Activated T-cell treated with anti-CD3 and anti-CD28 coated beads, Interleukin-2, amount 50 U/mL, for 72 hours (primary cell): ENCODE measurements around the gene PRKCE. TPM values are rescaled to one million over a fixed set of nuclear protein-coding genes. Genes with fewer than 3 reads are reported as not detected.

ENCODE experiments used
- ATAC-seq, 2 donors: fragments of 150-1000 bp; cut with Tn5 transposase; replicated peaks in 1 of 2; 2 replicates each; pipeline ENCODE4 v1.10.0; 2021; ENCODE audit warnings: moderate library complexity in 2 of 2, mild to moderate bottlenecking in 1 of 2
- DNase-seq, 2 donors: peaks; one replicate each; pipeline ENCODE4 v3.0.0; 2021 to 2022; ENCODE audit warnings: mixed read lengths in 1 of 2
- H3K27ac Mint-ChIP-seq: one replicate; pipeline ENCODE4 v1.8.0; 2022; ENCODE audit warnings: mild to moderate bottlenecking, moderate library complexity, mixed read lengths
- H3K27me3 Mint-ChIP-seq: one replicate; pipeline ENCODE4 v1.8.0; 2022; ENCODE audit warnings: low read depth, mixed read lengths
- H3K36me3 Mint-ChIP-seq, 2 donors: one replicate each; pipeline ENCODE4 v1.8.0; 2022; ENCODE audit warnings: mixed read lengths in 2 of 2, mild to moderate bottlenecking in 1 of 2; ENCODE audit not compliant: insufficient read depth in 2 of 2
- H3K4me1 Mint-ChIP-seq: one replicate; pipeline ENCODE4 v1.8.0; 2022; ENCODE audit warnings: low read depth, mixed read lengths
- H3K4me3 Mint-ChIP-seq, 2 donors: one replicate each; pipeline ENCODE4 v1.8.0; 2022; ENCODE audit warnings: mild to moderate bottlenecking in 2 of 2, mixed read lengths in 2 of 2, moderate library complexity in 2 of 2
- H3K9me3 Mint-ChIP-seq, 2 donors: one replicate each; pipeline ENCODE4 v1.8.0; 2022; ENCODE audit warnings: mixed read lengths in 2 of 2
- total RNA-seq, 2 donors: library from RNA; stranded (reverse); gene quantifications; one replicate each; pipeline ENCODE4 v1.2.3, GENCODE V29; 2022

PRKCE gene
- total RNA-seq, 2 donors from 2014 or later: 19.3 to 35.3 TPM

DNA sequence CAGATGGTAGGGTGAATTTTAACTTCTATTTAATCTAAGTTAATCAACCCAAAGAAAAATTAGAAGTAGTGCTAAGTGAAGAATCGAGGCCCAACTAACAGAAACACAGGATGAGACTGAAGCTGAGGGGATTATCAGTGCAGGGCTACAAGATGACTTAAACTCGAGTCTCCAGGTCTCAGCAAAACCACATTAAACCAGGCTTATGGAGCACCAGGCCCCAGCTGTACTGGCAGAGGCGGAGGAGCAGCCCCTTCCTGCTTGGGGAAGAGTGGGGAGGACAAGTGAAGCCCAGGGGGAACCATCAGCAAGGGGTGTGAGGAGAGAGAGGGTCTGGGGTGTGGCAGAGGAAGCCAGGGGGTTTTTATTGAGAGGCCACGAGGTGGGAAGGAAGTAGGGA is 509.8 kb downstream of the PRKCE start:
- Mint-ChIP-seq H3K4me1 (peaks cover 6% of the 10 kb centered on the region), H3K27me3 (no peaks in the 10 kb centered on the region), H3K9me3 (no peaks in the 10 kb centered on the region), H3K4me3 (no peak overlapping the region), H3K27ac (no peak overlapping the region), H3K36me3 (no peaks in the 10 kb centered on the region)
- ATAC-seq (no peak), DNase-seq (no peak)

DNA sequence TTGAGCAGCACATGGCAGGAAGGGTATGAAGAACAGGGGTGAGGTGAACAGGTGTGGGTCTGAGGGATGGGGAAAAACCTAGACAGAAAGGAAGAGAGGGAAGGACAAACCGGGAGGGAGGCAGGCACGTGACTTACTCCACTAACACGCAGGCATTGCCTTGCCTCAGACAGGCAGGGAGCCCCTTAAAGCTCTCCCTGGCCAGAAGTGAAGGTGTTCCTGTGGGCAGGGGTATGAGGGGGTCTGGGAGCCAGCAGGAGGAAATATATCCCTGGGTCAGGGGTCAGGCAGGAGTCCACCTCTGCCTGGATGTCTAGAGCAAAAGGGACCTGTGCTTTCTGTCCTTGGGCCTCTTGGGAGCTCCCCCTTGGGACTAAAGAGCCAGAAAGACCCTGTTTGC is 510.4 kb downstream of the PRKCE start:
- Mint-ChIP-seq H3K36me3 (no peaks in the 10 kb centered on the region), H3K4me3 (no peak overlapping the region), H3K9me3 (no peaks in the 10 kb centered on the region), H3K27me3 (no peaks in the 10 kb centered on the region), H3K27ac (no peak overlapping the region), H3K4me1 (peaks cover 6% of the 10 kb centered on the region)
- ATAC-seq (no peak), DNase-seq (no peak)

DNA sequence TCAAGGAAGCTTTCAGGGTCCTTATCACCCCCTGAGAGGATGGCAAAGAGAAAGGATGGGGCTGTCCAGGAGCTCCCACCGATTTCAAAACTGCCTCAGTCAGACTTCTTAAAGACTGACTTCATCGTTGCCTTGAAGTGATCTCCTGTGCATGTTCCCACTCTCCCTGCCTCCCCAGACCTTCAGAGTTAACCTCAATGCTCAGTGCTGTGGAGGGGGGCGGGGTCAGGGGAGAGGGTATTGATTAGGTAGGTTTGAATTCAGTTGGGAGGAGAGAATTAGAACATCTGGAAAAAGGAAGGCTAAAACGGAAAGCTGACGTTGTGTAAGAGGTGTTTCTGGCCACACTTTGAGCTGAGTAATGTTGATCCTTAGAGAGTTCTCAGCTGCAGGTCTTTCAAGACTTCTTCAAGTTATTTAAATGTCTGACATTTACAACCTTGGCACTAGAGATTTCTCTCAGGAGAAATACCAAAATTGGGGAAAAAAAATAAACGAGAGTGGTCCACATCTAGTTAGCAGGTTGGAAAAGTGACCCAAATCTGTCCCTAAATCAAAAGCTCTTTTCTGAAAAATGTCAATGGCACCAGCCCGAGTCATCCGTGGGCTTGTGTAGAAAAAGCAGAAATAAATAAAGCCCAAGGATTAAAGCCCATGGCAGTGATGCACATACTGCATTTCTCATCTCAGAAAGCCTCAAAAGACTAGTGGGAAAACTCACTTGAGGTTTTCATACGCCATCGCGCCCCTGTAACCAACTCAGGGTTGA is 511.0 kb downstream of the PRKCE start:
- no peak overlapping the region for H3K4me3 Mint-ChIP-seq
- peaks cover 6% of the 10 kb centered on the region for H3K4me1 Mint-ChIP-seq
- no peaks in the 10 kb centered on the region for H3K27me3 Mint-ChIP-seq
- no peaks in the 10 kb centered on the region for H3K36me3 Mint-ChIP-seq
- no peaks in the 10 kb centered on the region for H3K9me3 Mint-ChIP-seq
- DNase-seq (no peak), ATAC-seq (no peak)
- H3K27ac Mint-ChIP-seq: peak overlapping the region; percentile 33

DNA sequence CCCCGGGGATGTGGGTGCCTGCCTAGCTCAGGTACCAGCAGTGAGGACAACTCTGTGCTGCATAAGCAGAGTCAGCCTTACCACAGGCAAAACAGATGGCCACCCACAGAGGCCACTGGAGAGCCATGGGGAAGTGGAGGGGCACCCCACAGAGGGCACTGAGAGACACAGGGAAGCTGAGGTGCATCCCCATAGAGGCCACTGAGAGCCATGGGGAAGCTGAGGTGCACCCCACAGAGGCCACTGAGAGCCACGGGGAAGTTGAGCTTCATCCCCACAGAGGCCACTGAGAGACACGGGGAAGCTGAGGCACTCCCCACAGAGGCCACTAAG is 511.6 kb downstream of the PRKCE start:
- peaks cover 2% of the 10 kb centered on the region for H3K4me1 Mint-ChIP-seq
- H3K4me3 Mint-ChIP-seq: no peak overlapping the region
- H3K36me3 Mint-ChIP-seq: no peaks in the 10 kb centered on the region
- no peak for DNase-seq
- no peak overlapping the region for H3K27ac Mint-ChIP-seq
- H3K9me3 Mint-ChIP-seq: no peaks in the 10 kb centered on the region
- no peak for ATAC-seq
- H3K27me3 Mint-ChIP-seq: no peaks in the 10 kb centered on the region

DNA sequence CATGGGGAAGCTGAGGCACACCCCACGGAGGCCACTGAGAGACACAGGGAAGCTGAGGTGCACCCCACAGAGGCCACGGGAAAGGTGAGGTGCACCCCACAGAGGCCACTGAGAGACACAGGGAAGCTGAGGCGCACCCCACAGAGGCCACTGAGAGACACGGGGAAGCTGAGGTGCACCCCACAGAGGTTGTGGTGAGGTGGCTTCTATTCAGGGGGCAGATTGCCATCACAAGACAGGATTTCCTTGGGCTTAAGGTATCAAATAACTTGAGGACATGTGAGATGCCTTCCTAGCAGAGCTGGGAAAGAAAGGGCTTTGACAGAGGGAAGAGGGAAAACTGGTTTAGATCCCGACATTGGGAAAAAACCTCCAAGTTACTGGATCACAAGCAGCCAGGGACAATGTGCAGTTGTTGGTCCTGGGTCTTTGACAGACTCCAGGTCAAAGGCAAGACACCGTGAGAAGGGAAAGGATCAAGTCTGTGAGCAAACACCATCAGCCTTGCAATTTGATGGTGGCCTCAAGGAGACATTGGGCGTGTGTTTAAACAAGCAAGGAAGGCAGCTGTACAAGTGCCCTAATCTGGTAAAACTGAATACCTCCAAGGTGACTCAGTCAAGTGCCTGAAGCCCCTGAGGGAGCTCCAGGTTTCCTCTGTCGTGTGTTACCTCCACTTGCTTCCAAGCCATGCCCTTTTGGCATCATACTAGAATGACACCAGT is 512.5 kb downstream of the PRKCE start:
- DNase-seq: no peak
- H3K27me3 Mint-ChIP-seq: no peaks in the 10 kb centered on the region
- no peak for ATAC-seq
- H3K36me3 Mint-ChIP-seq: no peaks in the 10 kb centered on the region
- no peak overlapping the region for H3K4me3 Mint-ChIP-seq
- no peaks in the 10 kb centered on the region for H3K9me3 Mint-ChIP-seq
- H3K27ac Mint-ChIP-seq: no peak overlapping the region
- H3K4me1 Mint-ChIP-seq: no peaks in the 10 kb centered on the region

DNA sequence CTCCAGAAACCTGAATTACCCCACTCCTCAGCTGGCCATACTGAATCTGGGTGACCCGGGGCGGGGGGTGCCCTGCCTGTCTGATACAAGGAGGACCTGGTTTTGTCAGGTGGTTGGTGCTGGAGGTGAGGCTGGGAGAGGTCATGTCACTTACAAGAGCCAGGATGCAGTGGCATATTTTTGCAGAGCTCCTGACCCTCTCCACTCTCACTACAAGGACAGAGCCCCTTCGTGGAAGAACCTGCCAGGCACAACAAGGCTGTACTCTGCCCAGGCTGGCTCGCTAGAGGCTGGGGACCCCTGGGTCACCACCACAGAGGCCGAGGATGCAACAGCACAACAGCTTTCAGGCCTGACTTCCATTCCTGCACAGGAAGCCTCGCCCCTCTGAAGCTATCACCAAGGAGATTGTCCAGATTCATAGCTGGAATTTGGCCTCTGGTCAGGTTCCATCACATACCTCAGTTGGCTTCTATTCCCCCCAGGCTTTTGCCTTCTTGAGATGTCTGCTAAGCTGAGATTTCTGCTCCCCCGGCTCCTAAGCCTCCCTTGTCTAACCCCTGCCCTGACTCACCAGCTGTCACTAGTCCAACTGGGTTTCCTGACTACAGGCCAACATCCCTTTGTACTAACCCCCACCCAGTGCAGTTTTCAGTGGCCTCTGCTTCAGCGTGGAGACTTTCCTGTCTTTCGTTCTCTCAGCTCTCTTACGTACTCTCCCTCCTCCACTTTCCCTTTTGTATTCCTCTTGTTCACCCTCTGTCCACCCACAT is 513.2 kb downstream of the PRKCE start:
- H3K4me3 Mint-ChIP-seq: no peak overlapping the region
- H3K4me1 Mint-ChIP-seq: no peaks in the 10 kb centered on the region
- H3K9me3 Mint-ChIP-seq: no peaks in the 10 kb centered on the region
- H3K36me3 Mint-ChIP-seq: no peaks in the 10 kb centered on the region
- ATAC-seq (no peak), DNase-seq (no peak)
- no peak overlapping the region for H3K27ac Mint-ChIP-seq
- no peaks in the 10 kb centered on the region for H3K27me3 Mint-ChIP-seq

- H3K36me3 Mint-ChIP-seq: peaks cover 0 to 1% of the 10 kb centered on the region in 2 donors
- no peaks in the 10 kb centered on the region for H3K9me3 Mint-ChIP-seq
- no peak overlapping the region for H3K27ac Mint-ChIP-seq
- no peaks in the 10 kb centered on the region for H3K27me3 Mint-ChIP-seq
- no peak overlapping the region for H3K4me3 Mint-ChIP-seq
- no peak for DNase-seq
- H3K4me1 Mint-ChIP-seq: no peaks in the 10 kb centered on the region
- no peak for ATAC-seq
These were observed 514.4 kb downstream of the PRKCE start for GRCh38 chr2:46165916-46166315.

DNA sequence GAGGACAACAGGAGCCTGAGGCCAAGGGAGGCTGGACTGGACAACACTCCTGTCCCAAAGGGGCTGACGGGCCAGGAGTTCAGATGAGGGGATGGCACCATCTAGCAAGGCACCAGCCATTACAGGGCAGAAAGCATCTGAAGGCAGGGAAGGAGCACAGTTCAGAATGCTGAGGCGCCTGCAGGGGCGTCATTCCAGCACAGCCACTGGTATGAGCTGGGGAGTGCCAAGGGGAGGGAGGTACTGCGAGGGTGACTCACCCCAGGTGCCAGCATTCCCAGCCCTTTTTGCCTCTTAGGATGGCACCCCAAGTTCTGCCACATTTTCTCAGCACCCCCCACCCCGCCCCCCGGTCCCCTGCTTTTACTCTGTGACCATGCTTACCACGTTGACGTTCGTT is 515.9 kb downstream of the PRKCE start:
- Mint-ChIP-seq H3K9me3 (no peaks in the 10 kb centered on the region), H3K4me1 (no peaks in the 10 kb centered on the region), H3K4me3 (no peak overlapping the region), H3K27me3 (no peaks in the 10 kb centered on the region), H3K27ac (no peak overlapping the region), H3K36me3 (peaks cover 0 to 1% of the 10 kb centered on the region in 2 donors)
- ATAC-seq (no peak), DNase-seq (no peak)

- no peaks in the 10 kb centered on the region for H3K4me1 Mint-ChIP-seq
- ATAC-seq (no peak), DNase-seq (no peak)
- no peaks in the 10 kb centered on the region for H3K27me3 Mint-ChIP-seq
- H3K9me3 Mint-ChIP-seq: no peaks in the 10 kb centered on the region
- no peak overlapping the region for H3K27ac Mint-ChIP-seq
- no peak overlapping the region for H3K4me3 Mint-ChIP-seq
- peaks cover 0 to 1% of the 10 kb centered on the region in 2 donors for H3K36me3 Mint-ChIP-seq
These were observed 516.4 kb downstream of the PRKCE start for GRCh38 chr2:46167924-46168323.

- Mint-ChIP-seq H3K27me3 (no peaks in the 10 kb centered on the region), H3K27ac (no peak overlapping the region), H3K36me3 (peaks cover 0 to 1% of the 10 kb centered on the region in 2 donors), H3K4me3 (no peak overlapping the region), H3K9me3 (no peaks in the 10 kb centered on the region), H3K4me1 (no peaks in the 10 kb centered on the region)
- DNase-seq (no peak), ATAC-seq (no peak)
These were observed 518.0 kb downstream of the PRKCE start for GRCh38 chr2:46169467-46169866.

GRCh38 chr2:46170026-46170425 is 518.6 kb downstream of the PRKCE start:
- no peaks in the 10 kb centered on the region for H3K27me3 Mint-ChIP-seq
- ATAC-seq (no peak), DNase-seq (no peak)
- H3K4me1 Mint-ChIP-seq: no peaks in the 10 kb centered on the region
- H3K4me3 Mint-ChIP-seq: no peak overlapping the region
- H3K27ac Mint-ChIP-seq: peak overlapping the region; percentile 14
- no peaks in the 10 kb centered on the region for H3K9me3 Mint-ChIP-seq
- H3K36me3 Mint-ChIP-seq: peaks cover 0 to 1% of the 10 kb centered on the region in 2 donors

DNA sequence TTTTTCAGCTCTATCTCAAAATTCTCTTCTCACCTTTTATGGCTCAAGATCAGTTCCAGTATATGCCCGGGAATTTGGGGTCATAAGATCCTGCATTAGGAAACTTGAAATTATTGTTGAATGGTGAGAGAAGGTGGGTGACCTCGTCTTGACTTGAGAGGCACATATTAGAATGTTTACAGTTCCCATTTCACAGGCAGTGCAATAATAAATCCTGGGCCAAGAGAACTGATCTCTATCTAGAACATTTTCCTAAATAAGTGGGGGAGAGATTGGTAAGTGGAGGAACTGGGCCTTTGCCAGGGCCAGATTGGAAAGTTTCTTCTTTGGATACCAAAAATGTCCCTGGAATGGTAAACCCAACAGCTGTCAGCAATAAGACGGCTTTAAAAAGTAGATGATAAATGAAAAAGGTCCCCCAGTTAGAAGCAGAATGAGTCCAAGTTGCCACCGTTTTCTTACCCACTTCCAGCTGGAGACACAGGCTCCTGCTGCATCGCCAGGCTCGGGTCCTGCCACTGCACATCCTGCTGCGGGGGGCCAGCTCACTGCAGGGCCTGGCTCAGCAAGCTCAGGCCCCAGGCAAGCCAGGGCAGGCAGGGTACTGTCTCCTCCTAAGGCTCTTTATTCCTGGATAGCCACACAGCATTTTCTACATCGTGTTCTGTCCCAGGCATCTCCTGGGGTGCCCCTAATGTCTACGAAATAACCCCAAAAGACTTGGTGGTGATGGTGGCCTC is 519.3 kb downstream of the PRKCE start:
- Mint-ChIP-seq H3K27me3 (no peaks in the 10 kb centered on the region), H3K4me3 (no peak overlapping the region), H3K27ac (no peak overlapping the region), H3K9me3 (no peaks in the 10 kb centered on the region), H3K4me1 (no peaks in the 10 kb centered on the region), H3K36me3 (peaks cover 0 to 1% of the 10 kb centered on the region in 2 donors)
- DNase-seq: no peak
- ATAC-seq: no peak
